ENCODE data around the gene SERPINB8.

GRCh38 chr18:63997606-63998005 lies 27.7 kb downstream of the SERPINB8 start:
- no peak for TF ChIP-seq HDGF (IDR thresholded peaks at IDR 0.05; ENCODE audit: borderline replicate concordance)
- TF ChIP-seq BHLHE40 (IDR thresholded peaks at IDR 0.05; ENCODE audit: borderline replicate concordance) = no peak

Data from HEK293T (cell line).